CD14-positive monocyte (primary cell): ENCODE data around the gene SALL1. TPM values are rescaled to one million over a fixed set of nuclear protein-coding genes. Genes with fewer than 3 reads are reported as not detected.

Experiments
- DNase-seq, 3 donors: peaks; one replicate each; pipeline ENCODE4 v3.0.0-alpha.2; 2011 to 2022
- H2AFZ ChIP-seq: 2 replicates; pipeline ENCODE4 v1.6.0; 2012; ENCODE audit warnings: mild to moderate bottlenecking, low read depth, low read length, inconsistent platforms; ENCODE audit not compliant: insufficient read depth, poor library complexity, severe bottlenecking
- H3K27ac ChIP-seq, 2 donors: 1 replicate in 1 of 2; 2 replicates in 1 of 2; pipeline ENCODE4 v1.5.1; 2012 to 2013; ENCODE audit warnings: low read length in 2 of 2, control low read depth in 1 of 2, inconsistent platforms in 1 of 2, low read depth in 1 of 2, mild to moderate bottlenecking in 1 of 2
- H3K27me3 ChIP-seq, 2 donors: one replicate each; pipeline versions ENCODE4 v1.6.0 to v1.6.1; 2011 to 2013; ENCODE audit warnings: low read length in 2 of 2; ENCODE audit not compliant: control insufficient read depth in 2 of 2, insufficient read depth in 2 of 2
- H3K36me3 ChIP-seq, 2 donors: replicated peaks in 1 of 2; 1 replicate in 1 of 2; 2 replicates in 1 of 2; pipeline versions ENCODE4 v1.5.1 to v1.6.1; 2012 to 2013; ENCODE audit warnings: low read length in 2 of 2, control low read depth in 1 of 2, inconsistent platforms in 1 of 2, mild to moderate bottlenecking in 1 of 2; ENCODE audit not compliant: insufficient read depth in 2 of 2, control insufficient read depth in 1 of 2
- H3K4me1 ChIP-seq, 2 donors: 1 replicate in 1 of 2; 2 replicates in 1 of 2; pipeline versions ENCODE4 v1.5.1 to v1.6.1; 2012 to 2013; ENCODE audit warnings: low read length in 2 of 2, control low read depth in 1 of 2, inconsistent platforms in 1 of 2, mild to moderate bottlenecking in 1 of 2, moderate library complexity in 1 of 2; ENCODE audit not compliant: insufficient read depth in 2 of 2, control insufficient read depth in 1 of 2
- H3K4me2 ChIP-seq: replicated peaks from 2 replicates; pipeline ENCODE3; 2012; ENCODE audit warnings: low read length, moderate library complexity, mild to moderate bottlenecking; ENCODE audit not compliant: poor library complexity, severe bottlenecking; ENCODE audit errors: extremely low read depth
- H3K4me3 ChIP-seq, 3 experiments: fragments of 200-600 bp in 1 of 3; sonication (generic) in 1 of 3; replicated peaks in 1 of 3; 1 replicate in 2 of 3; 2 replicates in 1 of 3; pipeline ENCODE4 v1.5.1; 2011 to 2013; ENCODE audit warnings: low read length in 3 of 3, mild to moderate bottlenecking in 3 of 3, control low read depth in 2 of 3, low read depth in 2 of 3, inconsistent platforms in 1 of 3, moderate library complexity in 1 of 3
- H3K79me2 ChIP-seq: 2 replicates; pipeline ENCODE4 v1.6.0; 2012; ENCODE audit warnings: mild to moderate bottlenecking, control low read depth, inconsistent platforms, low read length, moderate library complexity; ENCODE audit not compliant: insufficient read depth
- H3K9ac ChIP-seq: 2 replicates; pipeline ENCODE4 v1.6.0; 2017; ENCODE audit warnings: low read length, mild to moderate bottlenecking; ENCODE audit not compliant: insufficient read depth, poor library complexity, severe bottlenecking
- H3K9me3 ChIP-seq, 2 donors: replicated peaks in 1 of 2; 1 replicate in 1 of 2; 2 replicates in 1 of 2; pipeline versions ENCODE4 v1.5.1 to v1.6.1; 2012 to 2013; ENCODE audit warnings: low read length in 2 of 2, control low read depth in 1 of 2; ENCODE audit not compliant: control insufficient read depth in 1 of 2, insufficient read depth in 1 of 2
- H4K20me1 ChIP-seq: 2 replicates; pipeline ENCODE4 v1.6.0; 2012; ENCODE audit warnings: mild to moderate bottlenecking, low read length, control low read depth, moderate library complexity; ENCODE audit not compliant: insufficient read depth
- H3K27ac Mint-ChIP-seq, 7 donors: one replicate each; pipeline ENCODE4 v1.8.0; 2020; ENCODE audit warnings: mild to moderate bottlenecking in 7 of 7, mixed read lengths in 7 of 7, moderate library complexity in 6 of 7, inconsistent platforms in 2 of 7
- H3K27me3 Mint-ChIP-seq, 3 donors: one replicate each; pipeline ENCODE4 v1.8.0; 2021 to 2022; ENCODE audit warnings: low read depth in 3 of 3, mild to moderate bottlenecking in 3 of 3, mixed read lengths in 3 of 3, moderate library complexity in 3 of 3, inconsistent platforms in 1 of 3
- H3K36me3 Mint-ChIP-seq, 2 donors: one replicate each; pipeline ENCODE4 v1.8.0; 2020; ENCODE audit warnings: mixed read lengths in 2 of 2, inconsistent platforms in 1 of 2, mild to moderate bottlenecking in 1 of 2
- H3K4me1 Mint-ChIP-seq: one replicate; pipeline ENCODE4 v1.8.0; 2020; ENCODE audit warnings: mild to moderate bottlenecking, mixed read lengths
- H3K4me3 Mint-ChIP-seq, 2 donors: one replicate each; pipeline ENCODE4 v1.8.0; 2020; ENCODE audit warnings: mild to moderate bottlenecking in 2 of 2, mixed read lengths in 2 of 2, moderate library complexity in 1 of 2
- H3K9me3 Mint-ChIP-seq, 7 donors: one replicate each; pipeline ENCODE4 v1.8.0; 2020 to 2022; ENCODE audit warnings: mixed read lengths in 7 of 7, mild to moderate bottlenecking in 6 of 7, moderate library complexity in 6 of 7, inconsistent platforms in 2 of 7
- CTCF ChIP-seq: fragments of 200-600 bp; IDR thresholded peaks from one replicate; pipeline ENCODE4 v1.8.0; 2022; ENCODE audit warnings: antibody characterized with exemption, mild to moderate bottlenecking
- WGBS: methylation state at CpG from one replicate; pipeline ENCODE4 v1.1.5; 2013; ENCODE audit warnings: missing lambda C conversion rate; ENCODE audit not compliant: insufficient coverage; 5-methylcytosine and 5-hydroxymethylcytosine counted together
- intact Hi-C, 2 donors: fragments of 100-400 bp; cut with micrococcal nuclease; formaldehyde crosslinking; loops; one replicate each; pipeline versions ENCODE4 v1.15.0 to v1.15.1; 2023
- polyA plus RNA-seq, 3 donors: library from polyadenylated mRNA; depleted of rRNA in 1 of 3; unstranded in 2 of 3; stranded (reverse) in 1 of 3; fragments of 300-500 nt in 2 of 3; fragments of >200 nt in 1 of 3; fragmentation: Illumina TruSeq in 2 of 3; gene quantifications; 1 replicate in 2 of 3; 2 replicates in 1 of 3; pipeline ENCODE4 v1.2.3, GENCODE V29; 2012 to 2021

The SALL1 gene
- polyA plus RNA-seq, 3 donors = not detected

GRCh38 chr16:51155820-51156806 lies 5.0 kb upstream of the SALL1 start:
- H3K4me3 Mint-ChIP-seq = peak overlapping the region in 1 of 2 donors; percentile 74
- H3K4me1 Mint-ChIP-seq = peaks cover 3% of the 10 kb centered on the region
- Histone ChIP-seq H3K27me3 (peaks cover 42 to 65% of the 10 kb centered on the region in 2 donors), H3K79me2 (no peaks in the 10 kb centered on the region), H2AFZ (no peak overlapping the region), H3K4me2 (no peak overlapping the region), H4K20me1 (no peaks in the 10 kb centered on the region), H3K9me3 (peaks cover 0 to 14% of the 10 kb centered on the region in 2 donors), H3K27ac (no peak overlapping the region), H3K4me1 (no peaks in the 10 kb centered on the region), H3K9ac (no peak overlapping the region), H3K36me3 (no peaks in the 10 kb centered on the region), H3K4me3 (no peak overlapping the region)
- peaks cover 58 to 78% (median 61%) of the 10 kb centered on the region in 3 donors for H3K27me3 Mint-ChIP-seq
- H3K9me3 Mint-ChIP-seq = peaks cover 0 to 17% (median 7%) of the 10 kb centered on the region in 7 donors
- intact Hi-C loops = no loop called here
- TF ChIP-seq CTCF = no peak
- no peak for DNase-seq
- no peak overlapping the region for H3K27ac Mint-ChIP-seq
- WGBS = 3% methylated on average over 50 of the region's 59 CpGs
- H3K36me3 Mint-ChIP-seq = peaks cover 0 to 2% of the 10 kb centered on the region in 2 donors

DNA sequence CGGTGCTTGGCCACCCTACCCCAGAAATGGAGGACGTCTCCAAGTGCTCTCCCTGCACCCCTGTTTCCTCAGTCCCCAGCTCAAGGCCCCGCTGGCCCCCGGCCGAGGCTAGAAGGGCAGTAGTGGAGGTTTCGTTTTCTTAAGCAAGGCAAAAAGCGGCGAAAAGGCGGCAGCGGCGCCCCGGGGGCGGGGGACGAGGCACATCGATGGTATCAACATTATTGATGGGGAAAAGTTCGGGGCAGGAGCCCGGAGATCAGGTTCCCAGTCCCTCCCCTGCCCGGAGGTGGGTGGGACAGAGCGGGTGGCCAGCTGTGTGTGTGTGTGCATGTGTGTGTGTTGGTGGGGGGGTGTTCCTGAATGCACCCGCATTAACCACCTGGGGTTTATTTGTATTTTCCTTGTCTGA lies 4.1 kb upstream of the SALL1 start:
- no peak overlapping the region for H3K27ac ChIP-seq
- peak overlapping the region in 1 of 2 donors; percentile 74 for H3K4me3 Mint-ChIP-seq
- peaks cover 0 to 17% (median 5%) of the 10 kb centered on the region in 7 donors for H3K9me3 Mint-ChIP-seq
- TF ChIP-seq CTCF = no peak
- no peak overlapping the region for H3K27ac Mint-ChIP-seq
- H3K9me3 ChIP-seq = peaks cover 0 to 22% of the 10 kb centered on the region in 2 donors
- no peak for DNase-seq
- peaks cover 7% of the 10 kb centered on the region for H3K4me1 Mint-ChIP-seq
- no peaks in the 10 kb centered on the region for H3K79me2 ChIP-seq
- H3K27me3 Mint-ChIP-seq = peaks cover 66 to 87% (median 68%) of the 10 kb centered on the region in 3 donors
- no peaks in the 10 kb centered on the region for H3K4me1 ChIP-seq
- WGBS = 2% methylated on average over 17 of the region's 20 CpGs
- peaks cover 43 to 74% of the 10 kb centered on the region in 2 donors for H3K27me3 ChIP-seq
- H3K36me3 ChIP-seq = no peaks in the 10 kb centered on the region
- no peak overlapping the region for H3K4me3 ChIP-seq
- H3K4me2 ChIP-seq = no peak overlapping the region
- no peak overlapping the region for H3K9ac ChIP-seq
- peaks cover 0 to 2% of the 10 kb centered on the region in 2 donors for H3K36me3 Mint-ChIP-seq
- H2AFZ ChIP-seq = no peak overlapping the region
- intact Hi-C loops = no loop called here
- H4K20me1 ChIP-seq = no peaks in the 10 kb centered on the region
